ENCODE data around the gene AKR1B15. TPM values are rescaled to one million over a fixed set of nuclear protein-coding genes. Genes with fewer than 3 reads are reported as not detected.
"Not testable (repeated sequence)": the region's sequence is repeated elsewhere in the genome, so short reads cannot be mapped to it uniquely, and the experiment has no call there.

AKR1B15 gene
- polyA plus RNA-seq, 2 donors = 0.24 to 0.86 TPM

GRCh38 chr7:134513169-134513752 is 35.6 kb upstream of the AKR1B15 start:
- no peaks in the 10 kb centered on the region for H3K4me1 ChIP-seq (ENCODE audit: control insufficient read depth in 2 of 2, insufficient read depth in 2 of 2, low read length in 1 of 2)
- WGBS, 2 donors = 43 to 48% methylated on average over 9 of the region's 9 CpGs
- no peaks in the 10 kb centered on the region for H3K9me3 ChIP-seq (ENCODE audit: control insufficient read depth in 2 of 2, insufficient read depth in 1 of 2, low read depth in 1 of 2, low read length in 1 of 2)

DNA sequence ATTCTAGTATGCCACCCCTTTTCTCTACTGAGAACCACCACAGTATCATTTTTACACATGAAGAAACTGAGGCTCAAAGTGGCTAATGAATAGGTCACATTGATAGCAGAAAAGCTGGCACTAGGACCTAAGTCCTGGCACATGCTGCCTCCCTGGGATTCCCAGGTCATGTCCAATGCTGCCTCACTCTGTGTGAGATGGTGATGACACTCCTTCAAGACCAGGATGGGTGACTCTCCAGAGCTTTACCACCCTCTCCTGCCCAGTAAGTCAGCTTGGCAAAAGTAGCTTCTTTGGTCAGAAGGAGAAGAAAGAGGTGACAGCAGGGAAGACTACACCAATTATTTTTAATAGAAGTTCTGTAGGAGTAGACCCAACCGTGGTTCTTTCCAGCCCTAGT is 34.8 kb upstream of the AKR1B15 start:
- H3K36me3 ChIP-seq (ENCODE audit: control insufficient read depth in 2 of 2, insufficient read depth in 2 of 2, low read length in 1 of 2) = no peaks in the 10 kb centered on the region
- H3K27ac ChIP-seq (ENCODE audit: low read depth in 2 of 2, low read length in 1 of 2) = no peak overlapping the region
- no peaks in the 10 kb centered on the region for H3K9me3 ChIP-seq (ENCODE audit: control insufficient read depth in 2 of 2, insufficient read depth in 1 of 2, low read depth in 1 of 2, low read length in 1 of 2)
- WGBS, 2 donors = 20 to 21% methylated on average over 1 of the region's 1 CpG
- peaks cover 0 to 3% of the 10 kb centered on the region in 2 donors for H3K27me3 ChIP-seq (ENCODE audit: control insufficient read depth in 1 of 2, insufficient read depth in 2 of 2, low read length in 2 of 2)
- no peak overlapping the region for H3K4me3 ChIP-seq (ENCODE audit: low read depth in 1 of 2, low read length in 2 of 2)
- no peaks in the 10 kb centered on the region for H3K4me1 ChIP-seq (ENCODE audit: control insufficient read depth in 2 of 2, insufficient read depth in 2 of 2, low read length in 1 of 2)

More at GRCh38 chr7:134513169-134513752, 35.6 kb upstream of the AKR1B15 start:
- H3K27ac ChIP-seq (ENCODE audit: low read depth in 2 of 2, low read length in 1 of 2) = no peak overlapping the region
- H3K4me3 ChIP-seq (ENCODE audit: low read depth in 1 of 2, low read length in 2 of 2) = no peak overlapping the region
- H3K36me3 ChIP-seq (ENCODE audit: control insufficient read depth in 2 of 2, insufficient read depth in 2 of 2, low read length in 1 of 2) = no peaks in the 10 kb centered on the region
- H3K27me3 ChIP-seq (ENCODE audit: control insufficient read depth in 1 of 2, insufficient read depth in 2 of 2, low read length in 2 of 2) = peaks cover 0 to 3% of the 10 kb centered on the region in 2 donors

- Histone ChIP-seq H3K9me3 (ENCODE audit: control insufficient read depth in 2 of 2, insufficient read depth in 1 of 2, low read depth in 1 of 2, low read length in 1 of 2) (no peaks in the 10 kb centered on the region), H3K4me3 (ENCODE audit: low read depth in 1 of 2, low read length in 2 of 2) (no peak overlapping the region), H3K4me1 (ENCODE audit: control insufficient read depth in 2 of 2, insufficient read depth in 2 of 2, low read length in 1 of 2) (no peaks in the 10 kb centered on the region), H3K36me3 (ENCODE audit: control insufficient read depth in 2 of 2, insufficient read depth in 2 of 2, low read length in 1 of 2) (no peaks in the 10 kb centered on the region), H3K27ac (ENCODE audit: low read depth in 2 of 2, low read length in 1 of 2) (no peak overlapping the region), H3K27me3 (ENCODE audit: control insufficient read depth in 1 of 2, insufficient read depth in 2 of 2, low read length in 2 of 2) (peaks cover 0 to 3% of the 10 kb centered on the region in 2 donors)
- 2 to 4% methylated on average over 4 of the region's 4 CpGs for WGBS, 2 donors
Observed at GRCh38 chr7:134514663-134515062, 34.2 kb upstream of the AKR1B15 start.

- Histone ChIP-seq H3K36me3 (ENCODE audit: control insufficient read depth in 2 of 2, insufficient read depth in 2 of 2, low read length in 1 of 2) (no peaks in the 10 kb centered on the region), H3K4me3 (ENCODE audit: low read depth in 1 of 2, low read length in 2 of 2) (no peak overlapping the region), H3K27me3 (ENCODE audit: control insufficient read depth in 1 of 2, insufficient read depth in 2 of 2, low read length in 2 of 2) (peaks cover 0 to 3% of the 10 kb centered on the region in 2 donors), H3K27ac (ENCODE audit: low read depth in 2 of 2, low read length in 1 of 2) (peak overlapping the region; percentile 31 to 33), H3K4me1 (ENCODE audit: control insufficient read depth in 2 of 2, insufficient read depth in 2 of 2, low read length in 1 of 2) (no peaks in the 10 kb centered on the region), H3K9me3 (ENCODE audit: control insufficient read depth in 2 of 2, insufficient read depth in 1 of 2, low read depth in 1 of 2, low read length in 1 of 2) (no peaks in the 10 kb centered on the region)
- WGBS, 2 donors = 43 to 44% methylated on average over 6 of the region's 6 CpGs
Observed at GRCh38 chr7:134515569-134516468, 33.1 kb upstream of the AKR1B15 start.

DNA sequence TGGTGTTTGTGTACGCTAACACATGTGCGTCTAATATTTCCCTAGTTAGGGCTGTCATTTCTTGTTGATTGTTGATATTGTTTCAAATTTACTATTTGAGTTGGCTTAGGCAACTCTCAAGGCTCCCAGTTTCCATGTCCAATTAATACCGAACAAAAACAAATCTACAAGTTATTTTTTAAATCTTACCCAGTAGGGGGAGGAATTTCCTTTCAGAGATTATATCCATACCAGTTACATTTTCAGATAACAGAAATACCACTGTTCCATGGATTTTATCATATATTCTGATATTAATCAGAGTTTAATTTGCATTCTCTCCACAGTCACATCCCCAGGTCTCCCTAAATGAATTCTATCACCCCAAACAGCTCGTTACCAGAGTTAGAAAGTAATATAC is 28.8 kb upstream of the AKR1B15 start:
- no peak overlapping the region for H3K4me3 ChIP-seq (ENCODE audit: low read depth in 1 of 2, low read length in 2 of 2)
- no peaks in the 10 kb centered on the region for H3K36me3 ChIP-seq (ENCODE audit: control insufficient read depth in 2 of 2, insufficient read depth in 2 of 2, low read length in 1 of 2)
- no peaks in the 10 kb centered on the region for H3K9me3 ChIP-seq (ENCODE audit: control insufficient read depth in 2 of 2, insufficient read depth in 1 of 2, low read depth in 1 of 2, low read length in 1 of 2)
- no peaks in the 10 kb centered on the region for H3K4me1 ChIP-seq (ENCODE audit: control insufficient read depth in 2 of 2, insufficient read depth in 2 of 2, low read length in 1 of 2)
- WGBS, 2 donors = 61 to 67% methylated on average over 4 of the region's 4 CpGs
- no peak overlapping the region for H3K27ac ChIP-seq (ENCODE audit: low read depth in 2 of 2, low read length in 1 of 2)
- H3K27me3 ChIP-seq (ENCODE audit: control insufficient read depth in 1 of 2, insufficient read depth in 2 of 2, low read length in 2 of 2) = peaks cover 0 to 3% of the 10 kb centered on the region in 2 donors

GRCh38 chr7:134522601-134523000 is 26.3 kb upstream of the AKR1B15 start:
- WGBS, 2 donors = 73 to 77% methylated on average over 5 of the region's 5 CpGs
- Histone ChIP-seq H3K27me3 (ENCODE audit: control insufficient read depth in 1 of 2, insufficient read depth in 2 of 2, low read length in 2 of 2) (peaks cover 0 to 2% of the 10 kb centered on the region in 2 donors), H3K27ac (ENCODE audit: low read depth in 2 of 2, low read length in 1 of 2) (no peak overlapping the region), H3K9me3 (ENCODE audit: control insufficient read depth in 2 of 2, insufficient read depth in 1 of 2, low read depth in 1 of 2, low read length in 1 of 2) (no peaks in the 10 kb centered on the region), H3K4me1 (ENCODE audit: control insufficient read depth in 2 of 2, insufficient read depth in 2 of 2, low read length in 1 of 2) (peaks cover 0 to under 1% of the 10 kb centered on the region in 2 donors), H3K36me3 (ENCODE audit: control insufficient read depth in 2 of 2, insufficient read depth in 2 of 2, low read length in 1 of 2) (no peaks in the 10 kb centered on the region), H3K4me3 (ENCODE audit: low read depth in 1 of 2, low read length in 2 of 2) (no peak overlapping the region)

DNA sequence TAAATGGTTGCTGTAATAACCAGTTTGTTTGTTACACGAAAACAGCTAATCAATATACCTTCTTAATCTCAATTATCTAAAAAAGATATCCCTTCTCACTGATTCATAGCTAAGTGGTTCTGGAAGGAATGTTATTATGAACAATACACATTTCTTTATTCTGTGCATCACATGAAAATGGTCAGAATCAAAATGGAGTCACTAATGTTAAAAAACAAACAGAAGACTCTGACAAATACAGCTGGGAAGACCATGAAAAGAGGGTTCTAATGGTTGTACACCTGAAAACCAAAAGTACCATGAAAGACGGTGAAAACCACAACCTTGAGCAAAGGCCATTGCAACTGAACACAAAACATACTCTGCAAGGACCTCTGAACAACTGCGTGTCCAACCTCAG is 23.5 kb upstream of the AKR1B15 start:
- not testable (repeated sequence) for H3K9me3 ChIP-seq (ENCODE audit: control insufficient read depth in 2 of 2, insufficient read depth in 1 of 2, low read depth in 1 of 2, low read length in 1 of 2)

GRCh38 chr7:134526552-134527248 is 22.2 kb upstream of the AKR1B15 start:
- H3K27ac ChIP-seq (ENCODE audit: low read depth in 2 of 2, low read length in 1 of 2) = peak overlapping the region; percentile 47 to 76

More for the DNA sequence above, 23.5 kb upstream of the AKR1B15 start:
- not testable (repeated sequence) for H3K4me1 ChIP-seq (ENCODE audit: control insufficient read depth in 2 of 2, insufficient read depth in 2 of 2, low read length in 1 of 2); H3K4me3 ChIP-seq (ENCODE audit: low read depth in 1 of 2, low read length in 2 of 2); H3K27ac ChIP-seq (ENCODE audit: low read depth in 2 of 2, low read length in 1 of 2); H3K27me3 ChIP-seq (ENCODE audit: control insufficient read depth in 1 of 2, insufficient read depth in 2 of 2, low read length in 2 of 2); H3K36me3 ChIP-seq (ENCODE audit: control insufficient read depth in 2 of 2, insufficient read depth in 2 of 2, low read length in 1 of 2)
- 75 to 95% methylated on average over 3 of the region's 3 CpGs for WGBS, 2 donors

DNA sequence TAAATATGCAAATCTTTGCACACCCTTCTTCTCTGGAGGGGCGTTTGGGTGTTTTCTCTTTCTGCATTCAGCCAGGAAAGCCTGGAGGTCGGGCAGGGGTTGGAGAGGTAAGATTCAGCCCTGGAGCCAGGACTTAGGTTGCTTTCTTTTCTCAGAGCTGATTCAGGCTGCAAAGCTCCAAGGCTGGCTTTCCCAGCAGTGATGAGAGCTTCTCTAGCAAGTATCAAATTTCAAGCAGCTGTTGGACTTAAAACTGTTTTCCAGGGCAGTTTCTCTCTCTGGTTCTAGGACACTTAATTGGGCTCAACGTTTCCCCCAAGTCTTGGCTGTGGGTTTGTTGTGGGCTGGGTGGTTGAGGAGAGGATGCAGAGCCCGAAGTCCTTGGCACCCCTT is 20.9 kb upstream of the AKR1B15 start:
- peaks cover 0 to 14% of the 10 kb centered on the region in 2 donors for H3K4me1 ChIP-seq (ENCODE audit: control insufficient read depth in 2 of 2, insufficient read depth in 2 of 2, low read length in 1 of 2)
- peak overlapping the region; percentile 24 to 77 for H3K27ac ChIP-seq (ENCODE audit: low read depth in 2 of 2, low read length in 1 of 2)
- no peaks in the 10 kb centered on the region for H3K27me3 ChIP-seq (ENCODE audit: control insufficient read depth in 1 of 2, insufficient read depth in 2 of 2, low read length in 2 of 2)
- peak overlapping the region; percentile 34 to 50 for H3K4me3 ChIP-seq (ENCODE audit: low read depth in 1 of 2, low read length in 2 of 2)
- no peaks in the 10 kb centered on the region for H3K9me3 ChIP-seq (ENCODE audit: control insufficient read depth in 2 of 2, insufficient read depth in 1 of 2, low read depth in 1 of 2, low read length in 1 of 2)
- 15 to 16% methylated on average over 4 of the region's 4 CpGs for whole genome bisulfite sequencing, 2 donors
- no peaks in the 10 kb centered on the region for H3K36me3 ChIP-seq (ENCODE audit: control insufficient read depth in 2 of 2, insufficient read depth in 2 of 2, low read length in 1 of 2)

More at GRCh38 chr7:134526552-134527248, 22.2 kb upstream of the AKR1B15 start:
- not testable (repeated sequence) for H3K9me3 ChIP-seq (ENCODE audit: control insufficient read depth in 2 of 2, insufficient read depth in 1 of 2, low read depth in 1 of 2, low read length in 1 of 2); H3K27me3 ChIP-seq (ENCODE audit: control insufficient read depth in 1 of 2, insufficient read depth in 2 of 2, low read length in 2 of 2); H3K4me3 ChIP-seq (ENCODE audit: low read depth in 1 of 2, low read length in 2 of 2); H3K36me3 ChIP-seq (ENCODE audit: control insufficient read depth in 2 of 2, insufficient read depth in 2 of 2, low read length in 1 of 2)
- peaks cover 0 to 12% of the 10 kb centered on the region in 2 donors for H3K4me1 ChIP-seq (ENCODE audit: control insufficient read depth in 2 of 2, insufficient read depth in 2 of 2, low read length in 1 of 2)
- WGBS, 2 donors = 60 to 68% methylated on average over 10 of the region's 10 CpGs
